HG03066 (cell line): ENCODE measurements around the gene ZNF625.
"Not testable (repeated sequence)": the region's sequence is repeated elsewhere in the genome, so short reads cannot be mapped to it uniquely, and the experiment has no call there.

Experiments
- ATAC-seq: cut with Tn5 transposase; IDR thresholded peaks from one replicate; pipeline ENCODE4 v1.9.1; 2021; ENCODE audit warnings: low read depth; ENCODE audit not compliant: unreplicated experiment

Gene ZNF625

GRCh38 chr19:12139269-12139668, 17.3 kb downstream of the ZNF625 start:
- no peak for ATAC-seq

- no peak for ATAC-seq
Measured at GRCh38 chr19:12137221-12137940, 19.2 kb downstream of the ZNF625 start.

GRCh38 chr19:12133069-12133468, 23.5 kb downstream of the ZNF625 start:
- no peak for ATAC-seq

GRCh38 chr19:12126707-12127106, 29.8 kb downstream of the ZNF625 start:
- ATAC-seq = no peak

GRCh38 chr19:12117201-12117970, 39.1 kb downstream of the ZNF625 start:
- ATAC-seq = no peak

GRCh38 chr19:12113121-12113520, 43.4 kb downstream of the ZNF625 start:
- no peak for ATAC-seq

- no peak for ATAC-seq
Measured at GRCh38 chr19:12112701-12113100, 43.8 kb downstream of the ZNF625 start.

GRCh38 chr19:12111943-12112637, 44.4 kb downstream of the ZNF625 start:
- no peak for ATAC-seq

GRCh38 chr19:12111176-12111575, 45.4 kb downstream of the ZNF625 start:
- ATAC-seq = no peak

GRCh38 chr19:12103909-12104308, 52.6 kb downstream of the ZNF625 start:
- not testable (repeated sequence) for ATAC-seq

GRCh38 chr19:12098040-12098439, 58.5 kb downstream of the ZNF625 start:
- ATAC-seq = no peak

GRCh38 chr19:12095111-12095790, 61.3 kb downstream of the ZNF625 start:
- ATAC-seq = no peak
